ENCODE results near the gene NUP153.

DNA sequence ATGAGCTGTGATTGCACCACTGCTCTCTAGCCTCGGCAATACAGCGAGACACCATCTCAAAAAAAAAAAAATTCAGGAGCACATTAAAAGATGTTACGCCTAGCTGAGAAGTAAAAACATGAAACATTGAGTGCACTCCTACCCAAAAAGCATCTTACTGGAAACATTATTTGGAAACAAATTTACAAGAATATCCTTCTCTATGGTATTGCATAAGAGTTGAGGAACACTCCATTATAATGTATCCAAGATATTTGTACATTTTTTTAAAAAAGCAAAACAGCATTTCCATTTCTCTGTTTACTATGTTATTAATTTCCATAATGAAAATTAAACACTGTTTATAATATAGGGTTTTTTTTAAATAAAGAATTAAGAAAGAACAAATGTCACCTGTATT, 58.0 kb downstream of the NUP153 start:
- no peak for TF ChIP-seq EZH2 (IDR thresholded peaks at IDR 0.05; ENCODE audit: borderline replicate concordance, insufficient read depth, low read depth, low read length, poor library complexity, severe bottlenecking)
- TF ChIP-seq, protein P1, sequence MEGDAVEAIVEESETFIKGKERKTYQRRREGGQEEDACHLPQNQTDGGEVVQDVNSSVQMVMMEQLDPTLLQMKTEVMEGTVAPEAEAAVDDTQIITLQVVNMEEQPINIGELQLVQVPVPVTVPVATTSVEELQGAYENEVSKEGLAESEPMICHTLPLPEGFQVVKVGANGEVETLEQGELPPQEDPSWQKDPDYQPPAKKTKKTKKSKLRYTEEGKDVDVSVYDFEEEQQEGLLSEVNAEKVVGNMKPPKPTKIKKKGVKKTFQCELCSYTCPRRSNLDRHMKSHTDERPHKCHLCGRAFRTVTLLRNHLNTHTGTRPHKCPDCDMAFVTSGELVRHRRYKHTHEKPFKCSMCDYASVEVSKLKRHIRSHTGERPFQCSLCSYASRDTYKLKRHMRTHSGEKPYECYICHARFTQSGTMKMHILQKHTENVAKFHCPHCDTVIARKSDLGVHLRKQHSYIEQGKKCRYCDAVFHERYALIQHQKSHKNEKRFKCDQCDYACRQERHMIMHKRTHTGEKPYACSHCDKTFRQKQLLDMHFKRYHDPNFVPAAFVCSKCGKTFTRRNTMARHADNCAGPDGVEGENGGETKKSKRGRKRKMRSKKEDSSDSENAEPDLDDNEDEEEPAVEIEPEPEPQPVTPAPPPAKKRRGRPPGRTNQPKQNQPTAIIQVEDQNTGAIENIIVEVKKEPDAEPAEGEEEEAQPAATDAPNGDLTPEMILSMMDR (IDR thresholded peaks at IDR 0.05): no peak
